IMR-90 (cell line): ENCODE data around the gene GAS2L3. TPM values are rescaled to one million over a fixed set of nuclear protein-coding genes. Genes with fewer than 3 reads are reported as not detected.

ENCODE experiments used
- ATAC-seq: fragments of 200-7000 bp; cut with Tn5 transposase; 2 replicates; pipeline ENCODE4 v1.9.1; 2020; ENCODE audit warnings: low read depth, mild to moderate bottlenecking, moderate library complexity
- BruUV-seq: library from RNA; stranded (reverse); fragments of 400-500 nt; replicated peaks from 2 replicates; lab custom pipeline; 2021; lab: Mats Ljungman, UMichigan
- CTCF ChIA-PET: fragments of 300-600 bp; formaldehyde crosslinking; extraction: SDS; loops from one replicate; lab custom pipeline; 2021; ENCODE audit warnings: antibody characterized with exemption; lab: Yijun Ruan, JAX
- POLR2A ChIA-PET: fragments of 300-600 bp; sonication (Branson Sonifier 250); formaldehyde crosslinking; loops from one replicate; lab custom pipeline; 2022; ENCODE audit warnings: antibody characterized with exemption; ENCODE audit not compliant: unreplicated experiment; lab: Charles Lee
- DNase-seq: peaks from one replicate; pipeline ENCODE4 v3.0.0; 2013
- H2AFZ ChIP-seq: replicated peaks from 2 replicates; pipeline ENCODE3; 2013; ENCODE audit warnings: low read length, mild to moderate bottlenecking; ENCODE audit not compliant: poor library complexity
- H2AK5ac ChIP-seq: 2 replicates; pipeline ENCODE4 v1.6.1; 2013; ENCODE audit warnings: low read depth, low read length, inconsistent platforms
- H2AK9ac ChIP-seq: replicated peaks from 2 replicates; pipeline ENCODE3; 2013; ENCODE audit warnings: mild to moderate bottlenecking, low read depth, low read length, moderate library complexity; ENCODE audit not compliant: poor library complexity
- H2BK120ac ChIP-seq: 2 replicates; pipeline ENCODE4 v1.6.1; 2013; ENCODE audit warnings: low read depth, low read length, inconsistent platforms
- H2BK15ac ChIP-seq: 3 replicates; pipeline ENCODE4 v1.6.1; 2013; ENCODE audit warnings: low read depth, low read length, inconsistent platforms
- H2BK20ac ChIP-seq: 2 replicates; pipeline ENCODE4 v1.6.1; 2013; ENCODE audit warnings: low read depth, mild to moderate bottlenecking, inconsistent platforms, low read length, moderate library complexity
- H2BK5ac ChIP-seq: 2 replicates; pipeline ENCODE4 v1.6.1; 2013; ENCODE audit warnings: mild to moderate bottlenecking, low read depth, low read length, inconsistent platforms; ENCODE audit not compliant: poor library complexity, severe bottlenecking
- H3K14ac ChIP-seq: replicated peaks from 2 replicates; pipeline ENCODE4 v1.6.1; 2013; ENCODE audit warnings: low read depth, low read length, inconsistent platforms
- H3K18ac ChIP-seq: 2 replicates; pipeline ENCODE4 v1.6.1; 2013; ENCODE audit warnings: low read depth, low read length, control low read depth
- H3K23ac ChIP-seq: 2 replicates; pipeline ENCODE4 v1.6.1; 2013; ENCODE audit warnings: low read depth, low read length, inconsistent platforms
- H3K27ac ChIP-seq: 2 replicates; pipeline ENCODE4 v1.5.1; 2013; ENCODE audit warnings: mild to moderate bottlenecking, control low read depth, low read length; ENCODE audit not compliant: insufficient read depth
- H3K27me3 ChIP-seq: 2 replicates; pipeline ENCODE4 v1.6.1; 2013; ENCODE audit warnings: low read length; ENCODE audit not compliant: control insufficient read depth, insufficient read depth
- H3K36me3 ChIP-seq: 2 replicates; pipeline ENCODE4 v1.6.1; 2013; ENCODE audit warnings: low read length, mixed read lengths; ENCODE audit not compliant: control insufficient read depth, insufficient read depth
- H3K4ac ChIP-seq: 2 replicates; pipeline ENCODE4 v1.6.1; 2013; ENCODE audit warnings: low read depth, low read length, inconsistent platforms
- H3K4me1 ChIP-seq: 2 replicates; pipeline ENCODE4 v1.6.1; 2013; ENCODE audit warnings: low read length, mixed read lengths; ENCODE audit not compliant: control insufficient read depth, insufficient read depth
- H3K4me2 ChIP-seq: 2 replicates; pipeline ENCODE4 v1.6.1; 2013; ENCODE audit warnings: low read depth, mild to moderate bottlenecking, control low read depth, low read length, moderate library complexity
- H3K4me3 ChIP-seq: 2 replicates; pipeline ENCODE4 v1.5.1; 2013; ENCODE audit warnings: low read depth, mild to moderate bottlenecking, control low read depth, low read length, moderate library complexity; ENCODE audit not compliant: insufficient read depth
- H3K56ac ChIP-seq: 2 replicates; pipeline ENCODE4 v1.6.1; 2013; ENCODE audit warnings: low read length, inconsistent platforms; ENCODE audit not compliant: insufficient read depth; ENCODE audit errors: extremely low read depth
- H3K79me1 ChIP-seq, 2 experiments: 2 replicates each; pipeline ENCODE4 v1.6.1; 2013; ENCODE audit warnings: low read length in 2 of 2, inconsistent platforms in 1 of 2, low read depth in 1 of 2
- H3K9ac ChIP-seq: 2 replicates; pipeline ENCODE4 v1.6.1; 2013; ENCODE audit warnings: low read depth, low read length, control low read depth
- H3K9me1 ChIP-seq: 2 replicates; pipeline ENCODE4 v1.6.1; 2013; ENCODE audit warnings: low read length, inconsistent platforms; ENCODE audit not compliant: insufficient read depth
- H3K9me3 ChIP-seq: 2 replicates; pipeline ENCODE4 v1.6.1; 2013; ENCODE audit warnings: low read length; ENCODE audit not compliant: control insufficient read depth, insufficient read depth
- H4K20me1 ChIP-seq: 2 replicates; pipeline ENCODE4 v1.6.1; 2013; ENCODE audit warnings: low read length, inconsistent platforms; ENCODE audit not compliant: insufficient read depth
- H4K5ac ChIP-seq: 2 replicates; pipeline ENCODE4 v1.6.1; 2013; ENCODE audit warnings: mild to moderate bottlenecking, low read depth, low read length, control low read depth
- H4K8ac ChIP-seq, 2 experiments: 2 replicates each; pipeline ENCODE4 v1.6.1; 2013; ENCODE audit warnings: low read depth in 2 of 2, low read length in 2 of 2, control low read depth in 1 of 2, inconsistent platforms in 1 of 2
- H4K91ac ChIP-seq: 2 replicates; pipeline ENCODE4 v1.6.1; 2013; ENCODE audit warnings: low read depth, low read length, inconsistent platforms; ENCODE audit not compliant: insufficient read depth
- BHLHE40 ChIP-seq: fragments of 150-350 bp; IDR thresholded peaks from 2 replicates; pipeline ENCODE4 v1.6.1; 2016; ENCODE audit warnings: mild to moderate bottlenecking, low read depth, low read length
- CHD1 ChIP-seq: IDR thresholded peaks from 2 replicates; pipeline ENCODE4 v1.6.1; 2012; ENCODE audit warnings: low read depth, low read length, improper control_type of control experiment
- FOS ChIP-seq: fragments of 150-350 bp; IDR thresholded peaks from 2 replicates; pipeline ENCODE4 v1.6.1; 2016; ENCODE audit warnings: low read depth, low read length
- MXI1 ChIP-seq: IDR thresholded peaks from 2 replicates; pipeline ENCODE4 v1.6.1; 2012; ENCODE audit warnings: low read depth, mild to moderate bottlenecking, low read length, moderate library complexity, borderline replicate concordance
- NFE2L2 ChIP-seq: fragments of 150-350 bp; IDR thresholded peaks from 2 replicates; pipeline ENCODE4 v1.6.1; 2016; ENCODE audit warnings: low read depth, mild to moderate bottlenecking, low read length
- POLR2A ChIP-seq: IDR thresholded peaks from 2 replicates; pipeline ENCODE4 v1.6.1; 2012; ENCODE audit warnings: mild to moderate bottlenecking, low read depth, low read length
- RCOR1 ChIP-seq: IDR thresholded peaks from 2 replicates; pipeline ENCODE4 v1.6.1; 2012; ENCODE audit warnings: mild to moderate bottlenecking, low read length, improper control_type of control experiment; ENCODE audit not compliant: insufficient replicate concordance
- RFX5 ChIP-seq: IDR thresholded peaks from 2 replicates; pipeline ENCODE4 v1.8.0; 2012; ENCODE audit warnings: low read depth, mild to moderate bottlenecking, low read length, moderate library complexity
- SMC3 ChIP-seq: fragments of 150-350 bp; IDR thresholded peaks from 2 replicates; pipeline ENCODE4 v1.6.1; 2016; ENCODE audit warnings: low read depth, mild to moderate bottlenecking, antibody characterized with exemption, low read length, moderate library complexity
- WGBS, 2 experiments: methylation state at CpG; one replicate each; pipeline versions ENCODE4 v1.1.5 to v1.1.7; 2013; ENCODE audit warnings: missing lambda C conversion rate in 2 of 2; ENCODE audit not compliant: insufficient read length in 1 of 2; ENCODE audit errors: extremely low coverage in 2 of 2; 5-methylcytosine and 5-hydroxymethylcytosine counted together
- dilution Hi-C: fragments of 300-500 bp; cut with HindIII; formaldehyde crosslinking; loops from one replicate; pipeline ENCODE4 v1.14.3; 2018; ENCODE audit warnings: low sequenced_read_pairs; ENCODE audit not compliant: unreplicated experiment
- in situ Hi-C: fragments of 300-500 bp; cut with MboI; formaldehyde crosslinking; loops from 3 replicates; pipeline ENCODE4 v1.14.3; 2019; ENCODE audit warnings: low sequenced_read_pairs, inconsistent platforms, mixed read lengths
- intact Hi-C: fragments of 100-400 bp; cut with micrococcal nuclease; formaldehyde crosslinking; loops from 2 replicates; pipeline ENCODE4 v1.10.0; 2022
- polyA plus RNA-seq, 3 experiments: library from polyadenylated mRNA; depleted of rRNA; stranded (reverse); fragments of >200 nt; gene quantifications; 2 replicates each; pipeline ENCODE4 v1.2.3, GENCODE V29; 2012; ENCODE audit warnings: low replicate concordance in 1 of 3
- total RNA-seq: library from RNA; depleted of rRNA; stranded (reverse); fragments of >200 nt; gene quantifications from 2 replicates; pipeline ENCODE4 v1.2.3, GENCODE V29; 2012
- TF ChIP-seq, protein P1 (sequence below): fragments of 150-350 bp; IDR thresholded peaks from 2 replicates; pipeline ENCODE4 v1.6.1; 2016; ENCODE audit warnings: low read depth, mild to moderate bottlenecking, low read length, moderate library complexity, borderline replicate concordance

The GAS2L3 gene
- total and polyA plus RNA-seq, 2 of the 4 experiments (the other 2 are of a cell fraction) = 5.2 to 15.6 TPM

DNA sequence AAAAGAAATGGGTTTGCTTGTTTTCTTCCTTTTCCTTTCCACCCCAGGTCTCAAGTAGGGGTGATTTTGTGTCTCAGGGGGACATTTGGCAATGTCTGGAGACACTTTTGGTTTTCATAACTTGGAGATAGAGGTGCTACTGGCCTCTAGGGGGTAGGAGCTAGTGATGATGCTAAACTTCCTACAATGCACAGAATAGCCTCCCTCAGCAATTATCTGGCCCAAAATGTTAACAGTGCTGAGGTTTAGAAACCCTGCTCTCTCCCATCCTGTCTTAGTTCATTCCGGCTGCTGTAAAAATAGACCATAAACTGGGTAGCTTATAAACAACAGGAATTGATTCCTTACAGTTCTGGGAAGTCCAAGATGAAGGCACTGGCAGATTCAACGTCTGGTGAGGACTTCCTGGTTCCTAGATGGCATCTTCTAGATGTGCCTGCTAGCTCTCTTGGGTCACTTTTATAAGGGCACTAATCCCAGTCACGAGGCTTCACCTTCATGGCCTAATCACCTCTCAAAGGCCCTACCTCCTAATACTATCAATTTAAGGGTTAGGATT lies 7.4 kb upstream of the GAS2L3 start:
- WGBS, 2 experiments = 70% methylated on average over 2 of the region's 3 CpGs; no CpG with 5 or more reads in 1 of the 2 experiments
- ATAC-seq (no peak), DNase-seq (no peak)
- H3K79me1 ChIP-seq = no peaks in the 10 kb centered on the region
- BruUV-seq = no TSS peak
- no peaks in the 10 kb centered on the region for H3K36me3 ChIP-seq
- intact Hi-C loops = no loop called here
- in situ Hi-C loops = no loop called here
- no peak overlapping the region for H2AK9ac ChIP-seq
- no peak overlapping the region for H3K9ac ChIP-seq
- no peak overlapping the region for H2BK120ac ChIP-seq
- no peak overlapping the region for H3K27ac ChIP-seq
- ChIA-PET POLR2A (no interaction called here), CTCF (interaction anchor here (0.6 kb wide), 1 partner anchor 22 kb away, joined by 3 read pairs; no protein-coding TSS in a partner anchor)
- H3K4ac ChIP-seq = no peak overlapping the region
- no peak overlapping the region for H3K4me3 ChIP-seq
- dilution Hi-C loops = no loop called here
- H2AFZ ChIP-seq = no peak overlapping the region
- H3K9me1 ChIP-seq = no peaks in the 10 kb centered on the region
- no peak overlapping the region for H2BK20ac ChIP-seq
- no peak overlapping the region for H3K23ac ChIP-seq
- H4K91ac ChIP-seq = no peak overlapping the region
- no peaks in the 10 kb centered on the region for H4K20me1 ChIP-seq
- H2AK5ac ChIP-seq = no peak overlapping the region
- no peak overlapping the region for H2BK5ac ChIP-seq
- no peak overlapping the region for H4K5ac ChIP-seq
- H3K56ac ChIP-seq = no peak overlapping the region
- H3K14ac ChIP-seq = no peak overlapping the region
- no peak overlapping the region for H3K4me2 ChIP-seq
- H2BK15ac ChIP-seq = no peak overlapping the region
- no peak overlapping the region for H3K18ac ChIP-seq
- H4K8ac ChIP-seq = no peak overlapping the region
- H3K27me3 ChIP-seq = peaks cover 2% of the 10 kb centered on the region; the same call in 1 of the 2 replicates
- TF ChIP-seq FOS (no peak), MXI1 (no peak), RCOR1 (no peak), RFX5 (no peak), CHD1 (no peak), POLR2A (no peak), SMC3 (no peak), NFE2L2 (no peak), BHLHE40 (no peak)
- TF ChIP-seq, protein P1, sequence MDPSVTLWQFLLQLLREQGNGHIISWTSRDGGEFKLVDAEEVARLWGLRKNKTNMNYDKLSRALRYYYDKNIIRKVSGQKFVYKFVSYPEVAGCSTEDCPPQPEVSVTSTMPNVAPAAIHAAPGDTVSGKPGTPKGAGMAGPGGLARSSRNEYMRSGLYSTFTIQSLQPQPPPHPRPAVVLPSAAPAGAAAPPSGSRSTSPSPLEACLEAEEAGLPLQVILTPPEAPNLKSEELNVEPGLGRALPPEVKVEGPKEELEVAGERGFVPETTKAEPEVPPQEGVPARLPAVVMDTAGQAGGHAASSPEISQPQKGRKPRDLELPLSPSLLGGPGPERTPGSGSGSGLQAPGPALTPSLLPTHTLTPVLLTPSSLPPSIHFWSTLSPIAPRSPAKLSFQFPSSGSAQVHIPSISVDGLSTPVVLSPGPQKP = no peak
- no peaks in the 10 kb centered on the region for H3K4me1 ChIP-seq
- no peaks in the 10 kb centered on the region for H3K9me3 ChIP-seq
